ENCODE results near the gene ARNT2.

DNA sequence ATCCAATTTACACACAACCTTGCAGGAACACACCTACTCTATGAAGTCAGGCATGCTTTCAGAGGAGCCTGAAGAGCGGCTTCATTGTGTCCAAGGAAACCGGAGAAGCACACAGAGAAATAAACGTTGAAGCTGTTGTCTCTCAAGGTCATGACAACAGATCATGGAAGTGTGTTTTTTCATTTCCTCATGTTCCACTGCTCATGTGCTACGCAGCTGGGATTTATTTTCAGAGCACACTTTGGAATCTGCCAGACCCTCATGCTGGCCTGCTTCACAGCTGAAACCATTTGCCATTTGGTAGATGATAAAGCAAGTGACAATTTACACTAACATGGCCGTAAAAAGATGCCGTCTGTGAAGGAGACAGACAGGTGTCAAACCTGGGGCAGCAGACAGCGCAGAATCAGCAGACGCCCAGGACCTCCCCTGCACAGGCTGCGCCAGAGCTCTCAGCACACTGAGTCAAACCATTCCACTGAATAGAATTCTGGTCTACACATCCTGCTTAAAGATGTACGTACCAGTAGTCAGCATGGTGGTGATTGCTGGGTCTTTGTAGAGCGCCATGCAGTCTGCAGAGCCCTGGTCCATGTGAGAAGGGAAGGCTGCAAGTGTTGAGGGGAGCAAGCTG lies 99.3 kb downstream of the ARNT2 start:
- TF ChIP-seq POLR2AphosphoS5 (IDR thresholded peaks at IDR 0.05; ENCODE audit: low read depth, low read length) (no peak), TCF7L2 (IDR thresholded peaks at IDR 0.05; ENCODE audit: low read depth, low read length) (no peak), SIN3A (IDR thresholded peaks at IDR 0.05; ENCODE audit: borderline replicate concordance, insufficient read depth, low read depth, low read length) (no peak)
- TF ChIP-seq, protein P1, sequence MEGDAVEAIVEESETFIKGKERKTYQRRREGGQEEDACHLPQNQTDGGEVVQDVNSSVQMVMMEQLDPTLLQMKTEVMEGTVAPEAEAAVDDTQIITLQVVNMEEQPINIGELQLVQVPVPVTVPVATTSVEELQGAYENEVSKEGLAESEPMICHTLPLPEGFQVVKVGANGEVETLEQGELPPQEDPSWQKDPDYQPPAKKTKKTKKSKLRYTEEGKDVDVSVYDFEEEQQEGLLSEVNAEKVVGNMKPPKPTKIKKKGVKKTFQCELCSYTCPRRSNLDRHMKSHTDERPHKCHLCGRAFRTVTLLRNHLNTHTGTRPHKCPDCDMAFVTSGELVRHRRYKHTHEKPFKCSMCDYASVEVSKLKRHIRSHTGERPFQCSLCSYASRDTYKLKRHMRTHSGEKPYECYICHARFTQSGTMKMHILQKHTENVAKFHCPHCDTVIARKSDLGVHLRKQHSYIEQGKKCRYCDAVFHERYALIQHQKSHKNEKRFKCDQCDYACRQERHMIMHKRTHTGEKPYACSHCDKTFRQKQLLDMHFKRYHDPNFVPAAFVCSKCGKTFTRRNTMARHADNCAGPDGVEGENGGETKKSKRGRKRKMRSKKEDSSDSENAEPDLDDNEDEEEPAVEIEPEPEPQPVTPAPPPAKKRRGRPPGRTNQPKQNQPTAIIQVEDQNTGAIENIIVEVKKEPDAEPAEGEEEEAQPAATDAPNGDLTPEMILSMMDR (IDR thresholded peaks at IDR 0.05): no peak
- TF ChIP-seq, protein P2, sequence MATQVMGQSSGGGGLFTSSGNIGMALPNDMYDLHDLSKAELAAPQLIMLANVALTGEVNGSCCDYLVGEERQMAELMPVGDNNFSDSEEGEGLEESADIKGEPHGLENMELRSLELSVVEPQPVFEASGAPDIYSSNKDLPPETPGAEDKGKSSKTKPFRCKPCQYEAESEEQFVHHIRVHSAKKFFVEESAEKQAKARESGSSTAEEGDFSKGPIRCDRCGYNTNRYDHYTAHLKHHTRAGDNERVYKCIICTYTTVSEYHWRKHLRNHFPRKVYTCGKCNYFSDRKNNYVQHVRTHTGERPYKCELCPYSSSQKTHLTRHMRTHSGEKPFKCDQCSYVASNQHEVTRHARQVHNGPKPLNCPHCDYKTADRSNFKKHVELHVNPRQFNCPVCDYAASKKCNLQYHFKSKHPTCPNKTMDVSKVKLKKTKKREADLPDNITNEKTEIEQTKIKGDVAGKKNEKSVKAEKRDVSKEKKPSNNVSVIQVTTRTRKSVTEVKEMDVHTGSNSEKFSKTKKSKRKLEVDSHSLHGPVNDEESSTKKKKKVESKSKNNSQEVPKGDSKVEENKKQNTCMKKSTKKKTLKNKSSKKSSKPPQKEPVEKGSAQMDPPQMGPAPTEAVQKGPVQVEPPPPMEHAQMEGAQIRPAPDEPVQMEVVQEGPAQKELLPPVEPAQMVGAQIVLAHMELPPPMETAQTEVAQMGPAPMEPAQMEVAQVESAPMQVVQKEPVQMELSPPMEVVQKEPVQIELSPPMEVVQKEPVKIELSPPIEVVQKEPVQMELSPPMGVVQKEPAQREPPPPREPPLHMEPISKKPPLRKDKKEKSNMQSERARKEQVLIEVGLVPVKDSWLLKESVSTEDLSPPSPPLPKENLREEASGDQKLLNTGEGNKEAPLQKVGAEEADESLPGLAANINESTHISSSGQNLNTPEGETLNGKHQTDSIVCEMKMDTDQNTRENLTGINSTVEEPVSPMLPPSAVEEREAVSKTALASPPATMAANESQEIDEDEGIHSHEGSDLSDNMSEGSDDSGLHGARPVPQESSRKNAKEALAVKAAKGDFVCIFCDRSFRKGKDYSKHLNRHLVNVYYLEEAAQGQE (IDR thresholded peaks at IDR 0.05; ENCODE audit: insufficient read depth in 1 of 2, low read depth in 2 of 2, low read length in 1 of 2): no peak
